ENCODE measurements around the gene GAREM1.

GRCh38 chr18:32303400-32303799 lies 167.3 kb downstream of the GAREM1 start:
- TF ChIP-seq, protein P1, sequence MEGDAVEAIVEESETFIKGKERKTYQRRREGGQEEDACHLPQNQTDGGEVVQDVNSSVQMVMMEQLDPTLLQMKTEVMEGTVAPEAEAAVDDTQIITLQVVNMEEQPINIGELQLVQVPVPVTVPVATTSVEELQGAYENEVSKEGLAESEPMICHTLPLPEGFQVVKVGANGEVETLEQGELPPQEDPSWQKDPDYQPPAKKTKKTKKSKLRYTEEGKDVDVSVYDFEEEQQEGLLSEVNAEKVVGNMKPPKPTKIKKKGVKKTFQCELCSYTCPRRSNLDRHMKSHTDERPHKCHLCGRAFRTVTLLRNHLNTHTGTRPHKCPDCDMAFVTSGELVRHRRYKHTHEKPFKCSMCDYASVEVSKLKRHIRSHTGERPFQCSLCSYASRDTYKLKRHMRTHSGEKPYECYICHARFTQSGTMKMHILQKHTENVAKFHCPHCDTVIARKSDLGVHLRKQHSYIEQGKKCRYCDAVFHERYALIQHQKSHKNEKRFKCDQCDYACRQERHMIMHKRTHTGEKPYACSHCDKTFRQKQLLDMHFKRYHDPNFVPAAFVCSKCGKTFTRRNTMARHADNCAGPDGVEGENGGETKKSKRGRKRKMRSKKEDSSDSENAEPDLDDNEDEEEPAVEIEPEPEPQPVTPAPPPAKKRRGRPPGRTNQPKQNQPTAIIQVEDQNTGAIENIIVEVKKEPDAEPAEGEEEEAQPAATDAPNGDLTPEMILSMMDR (IDR thresholded peaks at IDR 0.05; ENCODE audit: low read length): no peak
- no peak for TF ChIP-seq EZH2 (IDR thresholded peaks at IDR 0.05; ENCODE audit: borderline replicate concordance, low read length)
